Fibroblast of lung (primary cell): ENCODE data around the gene ETV6. TPM values are rescaled to one million over a fixed set of nuclear protein-coding genes. Genes with fewer than 3 reads are reported as not detected.

Experiments
- DNase-seq, 2 donors: peaks; one replicate each; pipeline versions ENCODE4 v3.0.0 to v3.0.0-alpha.2; 2010; ENCODE audit warnings: low read depth in 2 of 2
- H2AFZ ChIP-seq: 2 replicates; pipeline ENCODE4 v1.5.1; 2012; ENCODE audit warnings: low read length, control low read depth, inconsistent platforms
- H3K27ac ChIP-seq: 2 replicates; pipeline ENCODE4 v1.5.1; 2011; ENCODE audit warnings: low read length, control low read depth; ENCODE audit not compliant: insufficient read depth
- H3K27me3 ChIP-seq: 2 replicates; pipeline ENCODE4 v1.5.1; 2011; ENCODE audit warnings: mild to moderate bottlenecking, low read length; ENCODE audit not compliant: control insufficient read depth, insufficient read depth
- H3K36me3 ChIP-seq: 2 replicates; pipeline ENCODE4 v1.5.1; 2011; ENCODE audit warnings: low read length; ENCODE audit not compliant: control insufficient read depth, insufficient read depth
- H3K4me1 ChIP-seq: 2 replicates; pipeline ENCODE4 v1.5.1; 2011; ENCODE audit warnings: low read length; ENCODE audit not compliant: control insufficient read depth, insufficient read depth; ENCODE audit errors: extremely low read depth
- H3K4me2 ChIP-seq: 2 replicates; pipeline ENCODE4 v1.5.1; 2011; ENCODE audit warnings: low read length, control low read depth; ENCODE audit not compliant: insufficient read depth; ENCODE audit errors: extremely low read depth
- H3K4me3 ChIP-seq, 4 experiments: fragments of 200-600 bp in 1 of 4; sonication (generic) in 1 of 4; replicated peaks in 1 of 4; 2 replicates each; pipeline ENCODE4 v1.5.1; 2011 to 2016; ENCODE audit warnings: low read length in 4 of 4, low read depth in 3 of 4, mild to moderate bottlenecking in 3 of 4, control low read depth in 2 of 4, inconsistent platforms in 1 of 4, mixed read lengths in 1 of 4; ENCODE audit not compliant: insufficient read depth in 1 of 4; ENCODE audit errors: control extremely low read depth in 1 of 4
- H3K79me2 ChIP-seq: 2 replicates; pipeline ENCODE4 v1.5.1; 2012; ENCODE audit warnings: mild to moderate bottlenecking, low read length, inconsistent platforms; ENCODE audit not compliant: control insufficient read depth, insufficient read depth
- H3K9ac ChIP-seq: 2 replicates; pipeline ENCODE4 v1.5.1; 2011; ENCODE audit warnings: mild to moderate bottlenecking, low read length, control low read depth; ENCODE audit not compliant: insufficient read depth
- H3K9me3 ChIP-seq: 2 replicates; pipeline ENCODE4 v1.5.1; 2012; ENCODE audit warnings: low read depth, low read length; ENCODE audit not compliant: control insufficient read depth, insufficient read depth
- H4K20me1 ChIP-seq: 2 replicates; pipeline ENCODE4 v1.5.1; 2011; ENCODE audit warnings: low read length; ENCODE audit not compliant: control insufficient read depth, insufficient read depth; ENCODE audit errors: extremely low read depth
- EZH2 ChIP-seq: IDR thresholded peaks from 2 replicates; pipeline ENCODE4 v1.5.1; 2012; ENCODE audit warnings: low read length, control low read depth, mild to moderate bottlenecking; ENCODE audit errors: missing control alignments
- polyA plus RNA-seq, 2 donors: library from polyadenylated mRNA; depleted of rRNA in 1 of 2; stranded (reverse) in 1 of 2; unstranded in 1 of 2; fragments of >200 nt; gene quantifications; 2 replicates each; pipeline ENCODE4 v1.2.1, GENCODE V29; 2011 to 2012; ENCODE audit warnings: missing spikeins in 1 of 2
- total RNA-seq: library from RNA; depleted of rRNA; stranded (reverse); fragments of >200 nt; gene quantifications from 2 replicates; pipeline ENCODE4 v1.2.1, GENCODE V29; 2014
- TF ChIP-seq, protein P1 (sequence below), 2 donors: IDR thresholded peaks in 1 of 2; conservative IDR thresholded peaks in 1 of 2; 1 replicate in 1 of 2; 2 replicates in 1 of 2; pipeline ENCODE4 v1.5.1; 2011 to 2012; ENCODE audit warnings: low read length in 2 of 2, control low read depth in 1 of 2, inconsistent platforms in 1 of 2, low read depth in 1 of 2, mild to moderate bottlenecking in 1 of 2

Gene ETV6
- total and polyA plus RNA-seq, 2 donors (not counting 1 experiment from before 2014, with no cell fraction given), result 4.3 to 8.9 TPM

DNA sequence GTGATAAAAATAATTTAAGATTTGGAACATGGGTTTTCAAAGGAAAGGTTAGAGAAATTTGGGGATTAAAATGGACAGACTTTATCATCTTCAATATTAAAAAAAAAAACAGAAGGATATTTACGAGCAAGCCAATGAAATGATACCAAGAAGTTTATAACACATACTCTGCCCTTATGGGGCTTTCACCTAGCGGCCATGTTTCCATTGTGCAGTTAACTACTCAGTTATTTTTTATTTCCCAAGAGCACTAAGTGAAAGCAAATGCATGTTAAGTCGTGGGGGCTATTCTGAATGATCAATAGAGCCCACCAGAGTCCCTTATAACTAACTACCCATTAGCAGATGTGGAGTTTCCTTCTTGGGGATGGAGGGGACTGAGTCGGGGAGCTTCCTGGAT lies 53.9 kb downstream of the ETV6 start:
- no peak overlapping the region for H3K4me3 ChIP-seq
- TF ChIP-seq EZH2, result no peak
- TF ChIP-seq, protein P1, sequence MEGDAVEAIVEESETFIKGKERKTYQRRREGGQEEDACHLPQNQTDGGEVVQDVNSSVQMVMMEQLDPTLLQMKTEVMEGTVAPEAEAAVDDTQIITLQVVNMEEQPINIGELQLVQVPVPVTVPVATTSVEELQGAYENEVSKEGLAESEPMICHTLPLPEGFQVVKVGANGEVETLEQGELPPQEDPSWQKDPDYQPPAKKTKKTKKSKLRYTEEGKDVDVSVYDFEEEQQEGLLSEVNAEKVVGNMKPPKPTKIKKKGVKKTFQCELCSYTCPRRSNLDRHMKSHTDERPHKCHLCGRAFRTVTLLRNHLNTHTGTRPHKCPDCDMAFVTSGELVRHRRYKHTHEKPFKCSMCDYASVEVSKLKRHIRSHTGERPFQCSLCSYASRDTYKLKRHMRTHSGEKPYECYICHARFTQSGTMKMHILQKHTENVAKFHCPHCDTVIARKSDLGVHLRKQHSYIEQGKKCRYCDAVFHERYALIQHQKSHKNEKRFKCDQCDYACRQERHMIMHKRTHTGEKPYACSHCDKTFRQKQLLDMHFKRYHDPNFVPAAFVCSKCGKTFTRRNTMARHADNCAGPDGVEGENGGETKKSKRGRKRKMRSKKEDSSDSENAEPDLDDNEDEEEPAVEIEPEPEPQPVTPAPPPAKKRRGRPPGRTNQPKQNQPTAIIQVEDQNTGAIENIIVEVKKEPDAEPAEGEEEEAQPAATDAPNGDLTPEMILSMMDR (conservative IDR thresholded peaks at IDR 0.05 in 1 of 2, IDR thresholded peaks at IDR 0.05 in 1 of 2; ENCODE audit: low read depth in 1 of 2, low read length in 2 of 2), result no peak
- peaks cover 1% of the 10 kb centered on the region for H4K20me1 ChIP-seq
- DNase-seq, result no peak
- no peaks in the 10 kb centered on the region for H3K27me3 ChIP-seq
- no peak overlapping the region for H3K27ac ChIP-seq
- no peaks in the 10 kb centered on the region for H3K4me1 ChIP-seq
- H3K79me2 ChIP-seq, result no peaks in the 10 kb centered on the region
- no peak overlapping the region for H3K9ac ChIP-seq
- H3K4me2 ChIP-seq, result no peak overlapping the region
- H2AFZ ChIP-seq, result no peak overlapping the region
- no peaks in the 10 kb centered on the region for H3K36me3 ChIP-seq
- no peaks in the 10 kb centered on the region for H3K9me3 ChIP-seq

DNA sequence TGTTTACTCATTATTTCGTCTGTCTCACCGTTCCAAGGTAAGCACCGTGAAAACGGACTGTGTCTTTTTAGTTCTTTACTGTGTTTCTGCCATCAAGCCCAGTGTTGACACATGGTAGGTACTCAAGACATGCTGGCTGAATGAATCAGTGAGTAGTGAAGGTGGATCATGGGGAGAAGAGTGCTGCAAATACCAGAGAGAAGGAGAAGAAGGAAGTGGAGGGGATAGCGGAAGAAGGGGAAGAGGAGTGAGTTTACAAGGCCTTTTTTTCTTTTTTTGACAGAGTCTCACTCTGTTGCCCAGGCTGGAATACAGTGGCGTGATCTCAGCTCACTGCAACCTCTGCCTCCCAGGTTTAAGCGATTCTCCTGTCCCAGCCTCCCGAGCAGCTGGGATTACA lies 54.6 kb downstream of the ETV6 start:
- TF ChIP-seq, protein P1 (conservative IDR thresholded peaks at IDR 0.05 in 1 of 2, IDR thresholded peaks at IDR 0.05 in 1 of 2; ENCODE audit: low read depth in 1 of 2, low read length in 2 of 2), result no peak
- no peak for TF ChIP-seq EZH2
- Histone ChIP-seq H3K9ac (no peak overlapping the region), H3K27ac (no peak overlapping the region), H3K79me2 (no peaks in the 10 kb centered on the region), H4K20me1 (peaks cover 1% of the 10 kb centered on the region), H3K4me2 (no peak overlapping the region), H3K4me1 (no peaks in the 10 kb centered on the region), H2AFZ (no peak overlapping the region), H3K9me3 (no peaks in the 10 kb centered on the region), H3K4me3 (no peak overlapping the region), H3K27me3 (no peaks in the 10 kb centered on the region), H3K36me3 (no peaks in the 10 kb centered on the region)
- no peak for DNase-seq

GRCh38 chr12:11705010-11705409 lies 55.5 kb downstream of the ETV6 start:
- Histone ChIP-seq H3K4me2 (peak overlapping the region; percentile 45), H3K79me2 (no peaks in the 10 kb centered on the region), H3K9ac (no peak overlapping the region), H3K4me3 (no peak overlapping the region), H4K20me1 (peaks cover 1% of the 10 kb centered on the region), H3K4me1 (no peaks in the 10 kb centered on the region), H3K27ac (no peak overlapping the region), H3K27me3 (no peaks in the 10 kb centered on the region), H2AFZ (no peak overlapping the region), H3K36me3 (no peaks in the 10 kb centered on the region), H3K9me3 (no peaks in the 10 kb centered on the region)
- TF ChIP-seq EZH2, result no peak
- TF ChIP-seq, protein P1 (conservative IDR thresholded peaks at IDR 0.05 in 1 of 2, IDR thresholded peaks at IDR 0.05 in 1 of 2; ENCODE audit: low read depth in 1 of 2, low read length in 2 of 2), result no peak
- peak; percentile 91 to 95 for DNase-seq
